Hepatocyte (in vitro differentiated cells): Measurements from ENCODE around the gene CYP2C19.

Experiments
- EZH2 ChIP-seq: fragments of 200-600 bp; sonication (generic); IDR thresholded peaks from 2 replicates; pipeline ENCODE4 v1.6.1; 2016; ENCODE audit warnings: antibody characterized with exemption, mild to moderate bottlenecking, borderline replicate concordance
- EZH2phosphoT487 ChIP-seq: fragments of 200-600 bp; sonication (generic); IDR thresholded peaks from one replicate; pipeline ENCODE4 v1.6.1; 2018; ENCODE audit warnings: antibody characterized with exemption, mild to moderate bottlenecking, low read depth, moderate library complexity; ENCODE audit not compliant: unreplicated experiment, severe bottlenecking
- TF ChIP-seq, protein P1 (sequence below): fragments of 200-600 bp; sonication (generic); IDR thresholded peaks from 2 replicates; pipeline ENCODE4 v1.5.1; 2016; ENCODE audit warnings: antibody characterized with exemption, mild to moderate bottlenecking; ENCODE audit not compliant: poor library complexity

GRCh38 chr10:94777886-94778458, 15.5 kb downstream of the CYP2C19 start:
- TF ChIP-seq, protein P1, sequence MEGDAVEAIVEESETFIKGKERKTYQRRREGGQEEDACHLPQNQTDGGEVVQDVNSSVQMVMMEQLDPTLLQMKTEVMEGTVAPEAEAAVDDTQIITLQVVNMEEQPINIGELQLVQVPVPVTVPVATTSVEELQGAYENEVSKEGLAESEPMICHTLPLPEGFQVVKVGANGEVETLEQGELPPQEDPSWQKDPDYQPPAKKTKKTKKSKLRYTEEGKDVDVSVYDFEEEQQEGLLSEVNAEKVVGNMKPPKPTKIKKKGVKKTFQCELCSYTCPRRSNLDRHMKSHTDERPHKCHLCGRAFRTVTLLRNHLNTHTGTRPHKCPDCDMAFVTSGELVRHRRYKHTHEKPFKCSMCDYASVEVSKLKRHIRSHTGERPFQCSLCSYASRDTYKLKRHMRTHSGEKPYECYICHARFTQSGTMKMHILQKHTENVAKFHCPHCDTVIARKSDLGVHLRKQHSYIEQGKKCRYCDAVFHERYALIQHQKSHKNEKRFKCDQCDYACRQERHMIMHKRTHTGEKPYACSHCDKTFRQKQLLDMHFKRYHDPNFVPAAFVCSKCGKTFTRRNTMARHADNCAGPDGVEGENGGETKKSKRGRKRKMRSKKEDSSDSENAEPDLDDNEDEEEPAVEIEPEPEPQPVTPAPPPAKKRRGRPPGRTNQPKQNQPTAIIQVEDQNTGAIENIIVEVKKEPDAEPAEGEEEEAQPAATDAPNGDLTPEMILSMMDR, result no peak
- no peak for TF ChIP-seq EZH2phosphoT487
- TF ChIP-seq EZH2, result no peak
